Sciatic nerve (tissue), 2 donors: ENCODE data around the gene MAP4K4. TPM values are rescaled to one million over a fixed set of nuclear protein-coding genes. Genes with fewer than 3 reads are reported as not detected.
A peak's percentile ranks its signal among the peaks of the same experiment; 100 is the strongest.

Experiments
- ATAC-seq: fragments of 200-7000 bp; cut with Tn5 transposase; one replicate; pipeline ENCODE4 v1.9.1; 2020; ENCODE audit warnings: mild to moderate bottlenecking, moderate library complexity
- DNase-seq: peaks from one replicate; pipeline ENCODE4 v3.0.0-alpha.2; 2020; ENCODE audit warnings: low spot score
- intact Hi-C: fragments of 100-400 bp; cut with DNase I; formaldehyde crosslinking; loops from one replicate; pipeline ENCODE4 v1.14.2; 2022
- total RNA-seq: library from RNA; stranded (reverse); fragmentation: NEBNext Ultra II Directional; extraction: Animal tissue kit (Norgen Biotek cat#: 25700); gene quantifications from one replicate; pipeline ENCODE4 v1.2.1, GENCODE V29; 2021
- donor health status: DM: no; HTN: no; CAD: no.
- donor health status: DM: no; HTN: no; CAD: no.

Gene MAP4K4
- total RNA-seq, 1 donor from 2014 or later: 140 TPM

- peak; percentile 10 for ATAC-seq
- no peak for DNase-seq
- intact Hi-C loops: no loop called here
Measured at GRCh38 chr2:101710471-101711318, 13.2 kb downstream of the MAP4K4 start.

- intact Hi-C loops: no loop called here
- DNase-seq: no peak
- ATAC-seq: no peak
Measured at GRCh38 chr2:101714118-101714517, 16.6 kb downstream of the MAP4K4 start.

GRCh38 chr2:101717071-101717845 lies 19.8 kb downstream of the MAP4K4 start:
- ATAC-seq (no peak), DNase-seq (no peak)
- intact Hi-C loops: no loop called here

GRCh38 chr2:101718479-101718878 lies 21.0 kb downstream of the MAP4K4 start:
- intact Hi-C loops: no loop called here
- no peak for ATAC-seq
- DNase-seq: no peak

- DNase-seq (no peak), ATAC-seq (no peak)
- intact Hi-C loops: no loop called here
Measured at GRCh38 chr2:101718993-101719571, 21.6 kb downstream of the MAP4K4 start.

GRCh38 chr2:101720732-101721131 lies 23.2 kb downstream of the MAP4K4 start:
- intact Hi-C loops: no loop called here
- no peak for DNase-seq
- ATAC-seq: no peak

GRCh38 chr2:101722864-101723263 lies 25.4 kb downstream of the MAP4K4 start:
- intact Hi-C loops: no loop called here
- ATAC-seq: no peak
- DNase-seq: no peak

GRCh38 chr2:101723371-101724124 lies 26.0 kb downstream of the MAP4K4 start:
- DNase-seq: no peak
- ATAC-seq: no peak
- intact Hi-C loops: no loop called here

GRCh38 chr2:101724125-101724474 lies 26.6 kb downstream of the MAP4K4 start:
- DNase-seq: no peak
- no peak for ATAC-seq
- intact Hi-C loops: no loop called here

- intact Hi-C loops: no loop called here
- ATAC-seq (no peak), DNase-seq (no peak)
Measured at GRCh38 chr2:101725038-101725437, 27.5 kb downstream of the MAP4K4 start.

GRCh38 chr2:101725515-101726192 lies 28.1 kb downstream of the MAP4K4 start:
- ATAC-seq: no peak
- intact Hi-C loops: no loop called here
- no peak for DNase-seq

GRCh38 chr2:101728865-101729264 lies 31.4 kb downstream of the MAP4K4 start:
- intact Hi-C loops: no loop called here
- DNase-seq: no peak
- no peak for ATAC-seq

GRCh38 chr2:101729521-101730190 lies 32.1 kb downstream of the MAP4K4 start:
- intact Hi-C loops: no loop called here
- ATAC-seq (no peak), DNase-seq (no peak)

GRCh38 chr2:101731221-101732054 lies 33.9 kb downstream of the MAP4K4 start:
- intact Hi-C loops: no loop called here
- DNase-seq (no peak), ATAC-seq (no peak)

GRCh38 chr2:101732199-101732598 lies 34.7 kb downstream of the MAP4K4 start:
- intact Hi-C loops: no loop called here
- no peak for ATAC-seq

GRCh38 chr2:101732773-101733256 lies 35.3 kb downstream of the MAP4K4 start:
- DNase-seq (no peak), ATAC-seq (no peak)
- intact Hi-C loops: no loop called here

More at GRCh38 chr2:101732199-101732598, 34.7 kb downstream of the MAP4K4 start:
- DNase-seq: no peak

- intact Hi-C loops: no loop called here
- ATAC-seq (no peak), DNase-seq (no peak)
Measured at GRCh38 chr2:101733257-101733993, 35.9 kb downstream of the MAP4K4 start.
